Measurements from ENCODE around the gene STARD5. TPM values are rescaled to one million over a fixed set of nuclear protein-coding genes. Genes with fewer than 3 reads are reported as not detected.

Gene STARD5
- total and polyA plus RNA-seq, 2 of the 8 experiments (the other 6 are each of a cell fraction or from before 2014, with no cell fraction given) = 5.5 to 10.4 TPM

GRCh38 chr15:81356252-81356651 lies 32.3 kb upstream of the STARD5 start:
- no peak overlapping the region for H3K4me2 ChIP-seq (ENCODE audit: insufficient read depth in 1 of 2, low read depth in 2 of 2, low read length in 2 of 2)
- H2BK120ac ChIP-seq (replicated peaks; ENCODE audit: low read depth, low read length) = no peak overlapping the region
- H3K56ac ChIP-seq (replicated peaks; ENCODE audit: insufficient read length, low read depth, low read length) = no peak overlapping the region
- no peak overlapping the region for H3K18ac ChIP-seq (ENCODE audit: extremely low read depth, low read length)
- H3K23me2 ChIP-seq (ENCODE audit: low read depth, low read length) = no peaks in the 10 kb centered on the region
- no peak overlapping the region for H3K4me3 ChIP-seq (ENCODE audit: extremely low read depth in 1 of 4, insufficient read depth in 2 of 4, low read depth in 3 of 4, low read length in 4 of 4)
- no peak overlapping the region for H3K27ac ChIP-seq (ENCODE audit: low read depth, low read length)
- no peaks in the 10 kb centered on the region for H3K9me3 ChIP-seq (ENCODE audit: insufficient read depth in 2 of 2, low read depth in 1 of 2, low read length in 1 of 2)
- H2AFZ ChIP-seq (ENCODE audit: low read length) = no peak overlapping the region
- no peak overlapping the region for H4K8ac ChIP-seq (ENCODE audit: extremely low read depth, insufficient read depth, low read length)
- no peak overlapping the region for H2BK5ac ChIP-seq (ENCODE audit: low read depth, low read length)
- no peak overlapping the region for H4K91ac ChIP-seq (replicated peaks; ENCODE audit: insufficient read length, low read length)
- H3K9ac ChIP-seq (replicated peaks in 1 of 4; ENCODE audit: extremely low read depth in 1 of 4, low read depth in 3 of 4, low read length in 3 of 4) = no peak overlapping the region
- H3K27me3 ChIP-seq (replicated peaks in 1 of 4; ENCODE audit: control insufficient read depth in 3 of 4, extremely low read depth in 1 of 4, insufficient read depth in 3 of 4, low read length in 3 of 4) = no peaks in the 10 kb centered on the region
- no peak overlapping the region for H2BK12ac ChIP-seq (ENCODE audit: low read depth, low read length)
- no peak overlapping the region for H4K5ac ChIP-seq (ENCODE audit: insufficient read length, low read depth, low read length)
- POLR2A ChIA-PET (ENCODE audit: partially characterized antibody) = no interaction called here
- H3K4me1 ChIP-seq (replicated peaks in 1 of 4; ENCODE audit: control insufficient read depth in 3 of 4, insufficient read depth in 4 of 4, low read length in 3 of 4) = peaks cover 0 to 4% (median 2%) of the 10 kb centered on the region in 4 experiments; a peak in 2 of 7 replicates
- H2BK15ac ChIP-seq (ENCODE audit: low read length) = no peak overlapping the region
- WGBS, 2 experiments (ENCODE audit: extremely low coverage in 1 of 2, insufficient coverage in 1 of 2, insufficient read length in 1 of 2, insufficient replicate concordance in 2 of 2, low coverage in 1 of 2, low lambda C conversion rate in 2 of 2, missing lambda C conversion rate in 1 of 2) = 98% methylated on average over 5 of the region's 5 CpGs; no CpG with 5 or more reads in 1 of the 2 experiments
- no peak overlapping the region for H3K4ac ChIP-seq (replicated peaks; ENCODE audit: insufficient read length, low read depth, low read length)
- no peak overlapping the region for H3K14ac ChIP-seq (ENCODE audit: insufficient read length)
- no peaks in the 10 kb centered on the region for H3K36me3 ChIP-seq (ENCODE audit: control insufficient read depth in 2 of 4, insufficient read depth in 4 of 4, low read length in 3 of 4)
- H2AK5ac ChIP-seq (ENCODE audit: low read depth, low read length) = no peak overlapping the region
- H4K20me1 ChIP-seq (replicated peaks in 1 of 2; ENCODE audit: control insufficient read depth in 1 of 2, insufficient read depth in 2 of 2, low read length in 2 of 2) = no peaks in the 10 kb centered on the region
- DNase-seq (ENCODE audit: low read depth in 1 of 2, low spot score in 2 of 2) (no peak), FAIRE-seq (no peak)
- H3K23ac ChIP-seq (ENCODE audit: insufficient read length) = no peak overlapping the region
- H3K79me1 ChIP-seq (ENCODE audit: low read depth, low read length) = no peaks in the 10 kb centered on the region
- no peaks in the 10 kb centered on the region for H3K79me2 ChIP-seq (ENCODE audit: control insufficient read depth in 1 of 2, insufficient read depth in 2 of 2, low read length in 2 of 2)
- H2BK20ac ChIP-seq (ENCODE audit: low read length) = no peak overlapping the region
- CTCF ChIA-PET (ENCODE audit: partially characterized antibody) = interaction anchor here (0.7 to 6.3 kb wide), 25 partner anchors 9 to 200 kb away, joined by 3 to 34 read pairs (median 3); partner anchors contain the start of genes STARD5 and TMC3

All from H1 (cell line).